Nephron progenitor cell (in vitro differentiated cells): ENCODE data around the gene BTN1A1.

ENCODE experiments used
- DNase-seq: peaks from one replicate; pipeline ENCODE4 v3.0.0; 2021
- H3K27ac Mint-ChIP-seq: 2 replicates; pipeline ENCODE4 v1.8.0; 2021; ENCODE audit warnings: mild to moderate bottlenecking, moderate library complexity, mixed read lengths
- H3K27me3 Mint-ChIP-seq: 2 replicates; pipeline ENCODE4 v1.8.0; 2021; ENCODE audit warnings: mild to moderate bottlenecking, low read depth, mixed read lengths; ENCODE audit not compliant: poor library complexity
- H3K36me3 Mint-ChIP-seq: 2 replicates; pipeline ENCODE4 v1.8.0; 2021; ENCODE audit warnings: low read depth, mixed read lengths
- H3K4me1 Mint-ChIP-seq: 2 replicates; pipeline ENCODE4 v1.8.0; 2021; ENCODE audit warnings: mixed read lengths
- H3K4me3 Mint-ChIP-seq: 2 replicates; pipeline ENCODE4 v1.8.0; 2021; ENCODE audit warnings: mild to moderate bottlenecking, moderate library complexity, mixed read lengths
- H3K9me3 Mint-ChIP-seq: 2 replicates; pipeline ENCODE4 v1.8.0; 2021; ENCODE audit warnings: mild to moderate bottlenecking, moderate library complexity, mixed read lengths
- TF ChIP-seq, protein P1 (sequence below): fragments of 200-600 bp; sonication (generic); IDR thresholded peaks from 2 replicates; pipeline ENCODE4 v1.5.0; 2021; ENCODE audit warnings: antibody characterized with exemption

BTN1A1 gene

DNA sequence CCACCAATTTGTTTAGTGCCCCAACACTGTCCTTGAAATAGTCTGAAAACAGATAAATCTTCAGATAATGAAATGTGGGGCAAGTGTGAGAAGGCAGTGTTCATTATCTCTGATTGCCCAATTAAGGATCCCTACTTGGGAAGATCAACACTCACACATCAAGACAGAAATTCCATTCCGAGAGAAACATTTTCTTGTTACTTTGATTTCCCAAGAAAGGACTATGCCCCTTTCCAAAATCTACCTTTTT, 54.3 kb downstream of the BTN1A1 start:
- no peak overlapping the region for H3K27ac Mint-ChIP-seq
- H3K4me1 Mint-ChIP-seq: peaks cover 16% of the 10 kb centered on the region
- H3K27me3 Mint-ChIP-seq: peaks cover 14% of the 10 kb centered on the region
- DNase-seq: no peak
- H3K4me3 Mint-ChIP-seq: no peak overlapping the region
- no peaks in the 10 kb centered on the region for H3K9me3 Mint-ChIP-seq
- no peaks in the 10 kb centered on the region for H3K36me3 Mint-ChIP-seq
- TF ChIP-seq, protein P1, sequence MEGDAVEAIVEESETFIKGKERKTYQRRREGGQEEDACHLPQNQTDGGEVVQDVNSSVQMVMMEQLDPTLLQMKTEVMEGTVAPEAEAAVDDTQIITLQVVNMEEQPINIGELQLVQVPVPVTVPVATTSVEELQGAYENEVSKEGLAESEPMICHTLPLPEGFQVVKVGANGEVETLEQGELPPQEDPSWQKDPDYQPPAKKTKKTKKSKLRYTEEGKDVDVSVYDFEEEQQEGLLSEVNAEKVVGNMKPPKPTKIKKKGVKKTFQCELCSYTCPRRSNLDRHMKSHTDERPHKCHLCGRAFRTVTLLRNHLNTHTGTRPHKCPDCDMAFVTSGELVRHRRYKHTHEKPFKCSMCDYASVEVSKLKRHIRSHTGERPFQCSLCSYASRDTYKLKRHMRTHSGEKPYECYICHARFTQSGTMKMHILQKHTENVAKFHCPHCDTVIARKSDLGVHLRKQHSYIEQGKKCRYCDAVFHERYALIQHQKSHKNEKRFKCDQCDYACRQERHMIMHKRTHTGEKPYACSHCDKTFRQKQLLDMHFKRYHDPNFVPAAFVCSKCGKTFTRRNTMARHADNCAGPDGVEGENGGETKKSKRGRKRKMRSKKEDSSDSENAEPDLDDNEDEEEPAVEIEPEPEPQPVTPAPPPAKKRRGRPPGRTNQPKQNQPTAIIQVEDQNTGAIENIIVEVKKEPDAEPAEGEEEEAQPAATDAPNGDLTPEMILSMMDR: no peak

DNA sequence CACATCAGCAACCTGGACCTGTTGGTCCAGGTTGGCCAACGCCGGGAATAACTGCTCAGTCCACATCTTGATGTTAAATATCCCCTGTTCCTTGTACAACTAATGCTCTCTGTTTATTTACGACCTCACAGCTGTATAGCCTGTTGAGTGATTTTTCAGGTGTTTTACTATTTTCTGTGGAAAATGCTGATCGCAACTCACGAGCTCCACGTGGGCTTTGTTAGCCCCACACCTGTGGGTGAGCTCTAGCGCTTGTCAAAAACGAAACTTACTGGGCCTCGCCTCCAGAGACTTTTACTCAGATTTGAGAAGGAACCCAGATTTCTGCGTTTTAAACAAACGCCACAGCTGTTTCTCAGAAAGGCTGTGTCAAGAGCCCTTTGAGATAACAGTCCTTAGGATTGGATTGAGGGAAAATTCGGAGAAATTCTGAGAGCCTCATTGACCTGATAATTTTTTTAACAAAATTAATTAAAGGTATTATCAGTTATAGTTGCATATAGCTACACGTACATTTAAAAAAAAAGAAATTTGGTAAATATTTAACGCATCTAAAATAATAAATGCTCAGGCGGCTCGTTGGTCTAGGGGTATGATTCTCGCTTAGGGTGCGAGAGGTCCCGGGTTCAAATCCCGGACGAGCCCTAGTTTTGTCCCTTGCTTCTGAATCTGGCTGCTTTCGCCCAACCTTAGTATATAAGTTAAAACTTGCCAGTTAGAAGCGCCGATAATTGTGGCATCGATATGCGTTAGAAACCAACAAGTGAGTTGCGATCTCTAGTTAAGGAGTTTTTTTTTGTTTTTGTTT, 54.8 kb downstream of the BTN1A1 start:
- Mint-ChIP-seq H3K36me3 (no peaks in the 10 kb centered on the region), H3K4me3 (no peak overlapping the region), H3K4me1 (peaks cover 16% of the 10 kb centered on the region), H3K27ac (no peak overlapping the region), H3K9me3 (no peaks in the 10 kb centered on the region), H3K27me3 (peaks cover 14% of the 10 kb centered on the region)
- TF ChIP-seq, protein P1: no peak
- peak; percentile 61 for DNase-seq

DNA sequence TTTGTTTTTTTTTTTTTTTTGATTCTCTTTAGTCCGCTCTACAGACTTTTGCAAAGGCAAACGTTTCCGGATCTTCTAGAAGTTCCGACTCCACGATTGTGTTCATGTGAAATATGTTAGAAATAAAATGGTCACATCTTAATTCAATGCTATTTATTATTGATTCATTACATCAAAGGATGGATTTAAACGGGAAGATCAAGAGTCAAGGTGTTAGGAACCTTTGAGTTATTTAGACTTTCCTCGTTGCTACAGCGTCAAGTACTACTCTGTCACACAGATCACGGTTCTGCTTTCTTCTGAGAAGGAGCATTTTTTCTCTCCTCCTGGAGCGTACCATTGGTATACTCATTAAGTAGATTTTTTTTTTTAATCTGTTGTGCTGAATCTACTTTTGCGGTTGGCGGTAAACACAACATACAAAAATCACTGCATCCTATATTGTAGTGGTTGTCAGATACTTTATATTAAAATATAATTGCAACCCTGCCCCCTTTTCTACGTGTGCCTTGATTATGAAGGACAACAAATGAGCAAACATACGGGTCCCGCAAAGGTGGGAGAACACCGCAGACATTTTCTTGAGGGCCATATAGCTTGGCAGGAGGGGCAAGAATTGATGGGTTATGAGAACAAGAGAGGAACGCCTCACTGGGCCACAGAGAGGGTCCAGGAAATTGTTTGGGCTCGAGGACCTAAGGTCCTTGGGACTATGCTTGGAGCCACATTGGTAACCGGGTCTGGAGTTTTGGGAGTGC, 55.6 kb downstream of the BTN1A1 start:
- Mint-ChIP-seq H3K9me3 (no peaks in the 10 kb centered on the region), H3K4me3 (no peak overlapping the region), H3K27ac (no peak overlapping the region), H3K4me1 (peaks cover 10% of the 10 kb centered on the region), H3K36me3 (no peaks in the 10 kb centered on the region), H3K27me3 (peaks cover 14% of the 10 kb centered on the region)
- TF ChIP-seq, protein P1: no peak
- DNase-seq: no peak

DNA sequence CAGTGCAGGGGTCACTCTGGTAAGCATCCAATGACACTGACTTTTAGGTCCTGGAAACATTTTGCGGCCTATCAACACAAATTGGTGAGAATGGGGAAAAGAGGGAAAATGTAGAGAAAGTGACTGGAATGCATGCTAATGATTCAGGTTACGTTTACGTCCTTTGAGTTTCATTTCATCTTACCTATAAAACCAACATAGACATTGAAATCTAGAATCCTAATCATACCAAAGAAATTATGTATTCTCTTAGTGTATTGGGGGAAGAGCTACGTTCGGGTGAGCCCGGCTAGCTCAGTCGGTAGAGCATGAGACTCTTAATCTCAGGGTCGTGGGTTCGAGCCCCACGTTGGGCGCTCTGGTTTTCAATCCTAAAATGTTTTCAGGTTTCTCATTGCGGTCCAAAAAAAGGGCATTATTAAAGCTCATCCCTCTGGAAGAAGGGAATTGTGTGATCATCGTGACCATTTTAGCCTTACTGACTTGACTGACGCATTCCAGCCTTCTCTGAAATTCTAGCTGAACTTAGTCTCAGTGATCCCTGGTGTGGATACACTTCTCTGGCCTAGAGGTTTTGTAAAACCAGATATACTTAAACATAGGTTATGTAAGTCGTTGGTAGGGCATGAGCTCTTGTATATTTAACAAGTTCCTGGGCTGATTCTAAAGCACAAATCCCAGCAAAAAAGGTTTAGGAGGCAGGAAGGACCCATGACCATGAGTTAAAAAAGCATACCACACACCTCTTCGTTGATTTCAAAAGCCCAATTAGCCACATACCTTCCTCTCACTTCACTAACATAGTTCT, 56.4 kb downstream of the BTN1A1 start:
- no peaks in the 10 kb centered on the region for H3K36me3 Mint-ChIP-seq
- no peak overlapping the region for H3K4me3 Mint-ChIP-seq
- H3K27ac Mint-ChIP-seq: no peak overlapping the region
- H3K27me3 Mint-ChIP-seq: peaks cover 16% of the 10 kb centered on the region
- peaks cover 10% of the 10 kb centered on the region for H3K4me1 Mint-ChIP-seq
- TF ChIP-seq, protein P1: no peak
- H3K9me3 Mint-ChIP-seq: peaks cover 8% of the 10 kb centered on the region
- DNase-seq: peak; percentile 67
